Measurements from ENCODE around the gene TNNC1. TPM values are rescaled to one million over a fixed set of nuclear protein-coding genes. Genes with fewer than 3 reads are reported as not detected.

The TNNC1 gene
- polyA plus RNA-seq, 3 donors: not detected

GRCh38 chr3:52429779-52430415 lies 23.9 kb downstream of the TNNC1 start:
- no peak overlapping the region for H3K4me3 ChIP-seq (replicated peaks in 1 of 3; ENCODE audit: low read depth in 2 of 3, low read length in 3 of 3)
- no peak for TF ChIP-seq CTCF (IDR thresholded peaks at IDR 0.05)
- peaks cover 2 to 13% (median 6%) of the 10 kb centered on the region in 3 donors for H3K27me3 Mint-ChIP-seq (ENCODE audit: low read depth in 3 of 3)
- H3K9ac ChIP-seq (ENCODE audit: insufficient read depth, low read length, poor library complexity, severe bottlenecking): no peak overlapping the region
- no peak overlapping the region for H3K4me2 ChIP-seq (replicated peaks; ENCODE audit: extremely low read depth, low read length, poor library complexity, severe bottlenecking)
- H3K36me3 Mint-ChIP-seq: no peaks in the 10 kb centered on the region
- H3K9me3 ChIP-seq (replicated peaks in 1 of 2; ENCODE audit: control insufficient read depth in 1 of 2, insufficient read depth in 1 of 2, low read length in 2 of 2): no peaks in the 10 kb centered on the region
- H3K79me2 ChIP-seq (ENCODE audit: insufficient read depth, low read length): no peaks in the 10 kb centered on the region
- H3K4me1 Mint-ChIP-seq: peaks cover 32% of the 10 kb centered on the region
- H3K36me3 ChIP-seq (replicated peaks in 1 of 2; ENCODE audit: control insufficient read depth in 1 of 2, insufficient read depth in 2 of 2, low read length in 2 of 2): no peaks in the 10 kb centered on the region
- H2AFZ ChIP-seq (ENCODE audit: insufficient read depth, low read depth, low read length, poor library complexity, severe bottlenecking): no peak overlapping the region
- WGBS (ENCODE audit: insufficient coverage): 89% methylated on average over 5 of the region's 7 CpGs
- no peaks in the 10 kb centered on the region for H3K27me3 ChIP-seq (ENCODE audit: control insufficient read depth in 2 of 2, insufficient read depth in 2 of 2, low read length in 2 of 2)
- DNase-seq: no peak
- H4K20me1 ChIP-seq (ENCODE audit: insufficient read depth, low read length): no peaks in the 10 kb centered on the region
- peaks cover 0 to 3% (median 0%) of the 10 kb centered on the region in 7 donors for H3K9me3 Mint-ChIP-seq
- intact Hi-C loops (cut with micrococcal nuclease): loop anchor here in 1 of 2 donors (2.0 kb wide), 1 partner anchor 15 kb away; the partner anchor contains the start of gene SEMA3G
- peaks cover 20 to 25% of the 10 kb centered on the region in 2 donors for H3K4me1 ChIP-seq (ENCODE audit: control insufficient read depth in 1 of 2, insufficient read depth in 2 of 2, low read length in 2 of 2)
- no peak overlapping the region for H3K4me3 Mint-ChIP-seq
- no peak overlapping the region for H3K27ac ChIP-seq (ENCODE audit: low read depth in 1 of 2, low read length in 2 of 2)
- H3K27ac Mint-ChIP-seq: no peak overlapping the region

- H2AFZ ChIP-seq (ENCODE audit: insufficient read depth, low read depth, low read length, poor library complexity, severe bottlenecking): no peak overlapping the region
- WGBS (ENCODE audit: insufficient coverage): no CpG with 5 or more reads among the region's 3 CpGs
- no peak overlapping the region for H3K9ac ChIP-seq (ENCODE audit: insufficient read depth, low read length, poor library complexity, severe bottlenecking)
- no peaks in the 10 kb centered on the region for H3K27me3 ChIP-seq (ENCODE audit: control insufficient read depth in 2 of 2, insufficient read depth in 2 of 2, low read length in 2 of 2)
- no peak for DNase-seq
- H3K4me1 Mint-ChIP-seq: peaks cover 27% of the 10 kb centered on the region
- peak overlapping the region in 1 of 7 donors; percentile 27 for H3K27ac Mint-ChIP-seq
- H3K4me3 ChIP-seq (replicated peaks in 1 of 3; ENCODE audit: low read depth in 2 of 3, low read length in 3 of 3): no peak overlapping the region
- peaks cover 20 to 25% of the 10 kb centered on the region in 2 donors for H3K4me1 ChIP-seq (ENCODE audit: control insufficient read depth in 1 of 2, insufficient read depth in 2 of 2, low read length in 2 of 2)
- no peak overlapping the region for H3K4me3 Mint-ChIP-seq
- no peaks in the 10 kb centered on the region for H3K36me3 Mint-ChIP-seq
- H3K9me3 Mint-ChIP-seq: peaks cover 0 to 3% (median 0%) of the 10 kb centered on the region in 7 donors
- no peak overlapping the region for H3K27ac ChIP-seq (ENCODE audit: low read depth in 1 of 2, low read length in 2 of 2)
- no peaks in the 10 kb centered on the region for H3K79me2 ChIP-seq (ENCODE audit: insufficient read depth, low read length)
- no peak for TF ChIP-seq CTCF (IDR thresholded peaks at IDR 0.05)
- H3K4me2 ChIP-seq (replicated peaks; ENCODE audit: extremely low read depth, low read length, poor library complexity, severe bottlenecking): no peak overlapping the region
- H3K27me3 Mint-ChIP-seq (ENCODE audit: low read depth in 3 of 3): peaks cover 2 to 8% (median 3%) of the 10 kb centered on the region in 3 donors
- intact Hi-C loops (cut with micrococcal nuclease): loop anchor here in 1 of 2 donors (2.0 kb wide), 1 partner anchor 16 kb away; the partner anchor contains the start of gene SEMA3G
- no peaks in the 10 kb centered on the region for H3K9me3 ChIP-seq (replicated peaks in 1 of 2; ENCODE audit: control insufficient read depth in 1 of 2, insufficient read depth in 1 of 2, low read length in 2 of 2)
- H4K20me1 ChIP-seq (ENCODE audit: insufficient read depth, low read length): no peaks in the 10 kb centered on the region
- H3K36me3 ChIP-seq (replicated peaks in 1 of 2; ENCODE audit: control insufficient read depth in 1 of 2, insufficient read depth in 2 of 2, low read length in 2 of 2): no peaks in the 10 kb centered on the region
Measured at GRCh38 chr3:52429031-52429430, 24.8 kb downstream of the TNNC1 start.
